Ishikawa (cell line): Measurements from ENCODE around the gene MYL5.

Experiments used
- CEBPB ChIP-seq: IDR thresholded peaks from 2 replicates; pipeline ENCODE4 v1.6.1; 2012
- CREB1 ChIP-seq: IDR thresholded peaks from 2 replicates; pipeline ENCODE4 v1.6.1; 2012; ENCODE audit warnings: low read depth
- EGR1 ChIP-seq: IDR thresholded peaks from 2 replicates; pipeline ENCODE4 v1.6.1; 2012
- EP300 ChIP-seq: IDR thresholded peaks from 2 replicates; pipeline ENCODE4 v1.6.1; 2012; ENCODE audit warnings: borderline replicate concordance
- FOXM1 ChIP-seq: IDR thresholded peaks from 2 replicates; pipeline ENCODE4 v1.6.1; 2012; ENCODE audit warnings: low read depth, borderline replicate concordance
- MAX ChIP-seq: IDR thresholded peaks from 2 replicates; pipeline ENCODE4 v1.6.1; 2012
- NFIC ChIP-seq: IDR thresholded peaks from 2 replicates; pipeline ENCODE4 v1.6.1; 2012
- RAD21 ChIP-seq: IDR thresholded peaks from 2 replicates; pipeline ENCODE4 v1.6.1; 2012; ENCODE audit warnings: low read depth
- REST ChIP-seq: IDR thresholded peaks from 2 replicates; pipeline ENCODE4 v1.6.1; 2012; ENCODE audit warnings: low read depth, mild to moderate bottlenecking
- TAF1 ChIP-seq: IDR thresholded peaks from 2 replicates; pipeline ENCODE4 v1.6.1; 2012; ENCODE audit warnings: low read depth, mild to moderate bottlenecking
- TCF12 ChIP-seq: IDR thresholded peaks from 2 replicates; pipeline ENCODE4 v1.6.1; 2012; ENCODE audit warnings: low read depth
- TEAD4 ChIP-seq: IDR thresholded peaks from 2 replicates; pipeline ENCODE4 v1.6.1; 2012
- USF1 ChIP-seq: IDR thresholded peaks from 2 replicates; pipeline ENCODE4 v1.6.1; 2012
- YY1 ChIP-seq: IDR thresholded peaks from 2 replicates; pipeline ENCODE4 v1.6.1; 2012; ENCODE audit warnings: low read depth
- ZBTB7A ChIP-seq: IDR thresholded peaks from 2 replicates; pipeline ENCODE4 v1.6.1; 2012; ENCODE audit warnings: low read depth

Gene MYL5

DNA sequence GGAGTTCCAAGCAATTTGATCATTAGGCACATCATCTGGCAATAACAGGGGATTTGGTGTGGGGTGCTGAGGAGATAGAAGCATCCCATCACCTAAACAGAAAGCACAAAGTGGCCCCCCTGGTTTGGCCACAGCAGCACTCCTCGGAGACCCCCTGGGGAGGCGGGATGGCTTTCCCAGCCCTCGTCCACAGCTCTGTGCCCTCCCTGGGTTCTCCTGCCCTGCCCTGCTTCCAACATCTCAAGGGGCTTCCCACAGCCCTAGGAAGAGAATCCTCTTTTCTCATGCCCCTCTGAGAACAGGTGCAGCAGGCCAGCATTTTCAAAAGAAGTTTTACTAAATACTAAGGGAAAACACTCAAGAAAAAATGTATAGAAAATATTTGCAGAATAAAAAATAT, 13.1 kb upstream of the MYL5 start:
- TF ChIP-seq MAX (no peak), YY1 (no peak), FOXM1 (no peak), CREB1 (no peak), TAF1 (no peak)

GRCh38 chr4:661881-662761, 12.2 kb upstream of the MYL5 start:
- TF ChIP-seq TEAD4 (no peak), MAX (no peak)

GRCh38 chr4:663046-663437, 11.3 kb upstream of the MYL5 start:
- TF ChIP-seq CEBPB (no peak), CREB1 (no peak), MAX (no peak), EP300 (no peak), ZBTB7A (no peak), RAD21 (no peak), NFIC (no peak), FOXM1 (no peak), EGR1 (no peak)

GRCh38 chr4:663438-664428, 10.6 kb upstream of the MYL5 start:
- TF ChIP-seq TAF1 (no peak), CEBPB (no peak), EGR1 (peak; percentile 49; the same call in 1 of the 2 replicates), CREB1 (no peak), USF1 (peak; percentile 83), YY1 (no peak), ZBTB7A (no peak; the same call in 1 of the 2 replicates), MAX (peak; percentile 14; the same call in 1 of the 2 replicates)

GRCh38 chr4:664713-665231, 9.6 kb upstream of the MYL5 start:
- no peak for TF ChIP-seq YY1
- no peak for TF ChIP-seq NFIC
- no peak for TF ChIP-seq RAD21
- TF ChIP-seq FOXM1, result no peak
- no peak for TF ChIP-seq TCF12
- no peak for TF ChIP-seq TAF1
- TF ChIP-seq REST, result no peak
- TF ChIP-seq USF1, result no peak
- no peak for TF ChIP-seq EP300
- TF ChIP-seq TEAD4, result no peak
- TF ChIP-seq EGR1, result no peak
- no peak for TF ChIP-seq CEBPB
- TF ChIP-seq MAX, result no peak
- no peak for TF ChIP-seq ZBTB7A
- no peak for TF ChIP-seq CREB1

DNA sequence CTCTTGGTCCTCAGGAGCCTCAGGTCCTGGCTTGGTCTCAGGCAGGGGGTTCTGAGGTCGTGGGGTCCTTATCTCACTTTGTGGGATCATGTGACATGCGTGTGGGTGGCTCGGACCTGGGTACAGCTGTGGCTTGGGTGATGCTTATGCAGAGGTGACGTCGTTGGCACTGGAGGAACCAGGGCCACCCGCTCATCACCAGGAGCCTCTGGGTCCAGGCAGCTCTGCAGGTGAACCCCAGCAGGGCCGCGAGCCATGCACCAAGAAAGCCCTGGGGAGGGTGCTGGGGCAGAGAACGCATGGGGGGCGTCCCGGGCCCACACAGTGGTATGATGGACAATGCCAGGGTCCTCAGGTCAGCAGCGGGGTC, 9.0 kb upstream of the MYL5 start:
- TF ChIP-seq TAF1 (no peak), EP300 (no peak)
